Measurements from ENCODE around the gene CTNNA3.
"Not testable (repeated sequence)": the region's sequence is repeated elsewhere in the genome, so short reads cannot be mapped to it uniquely, and the experiment has no call there.

The CTNNA3 gene

DNA sequence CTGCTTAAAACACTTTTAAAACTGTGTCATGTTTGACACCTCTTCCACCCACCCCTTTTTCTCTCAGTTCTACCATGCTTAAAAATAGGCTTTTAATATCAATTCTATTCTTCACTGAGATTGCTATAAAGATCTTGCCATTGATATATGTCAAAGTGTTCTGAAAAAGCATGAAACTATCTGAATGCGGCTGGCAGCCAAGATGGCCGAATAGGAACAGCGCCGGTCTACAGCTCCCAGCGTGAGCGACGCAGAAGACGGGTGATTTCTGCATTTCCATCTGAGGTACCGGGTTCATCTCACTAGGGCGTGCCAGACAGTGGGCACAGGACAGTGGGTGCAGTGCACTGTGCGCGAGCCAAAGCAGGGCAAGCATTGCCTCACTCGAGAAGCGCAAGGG, 137.7 kb downstream of the CTNNA3 start:
- H3K27ac ChIP-seq (ENCODE audit: low read depth in 2 of 2, low read length in 2 of 2); H3K36me3 ChIP-seq (ENCODE audit: control insufficient read depth in 2 of 2, insufficient read depth in 2 of 2, low read length in 2 of 2); H3K9ac ChIP-seq (ENCODE audit: low read depth in 1 of 2, low read length in 2 of 2); H3K27me3 ChIP-seq (ENCODE audit: control insufficient read depth in 2 of 2, insufficient read depth in 2 of 2, low read length in 2 of 2); H3K4me3 ChIP-seq (ENCODE audit: low read length in 2 of 2); H3K4me1 ChIP-seq (ENCODE audit: control insufficient read depth in 2 of 2, insufficient read depth in 2 of 2, low read length in 2 of 2); H3K9me3 ChIP-seq (ENCODE audit: control insufficient read depth in 2 of 2, low read length in 2 of 2): not testable (repeated sequence)

DNA sequence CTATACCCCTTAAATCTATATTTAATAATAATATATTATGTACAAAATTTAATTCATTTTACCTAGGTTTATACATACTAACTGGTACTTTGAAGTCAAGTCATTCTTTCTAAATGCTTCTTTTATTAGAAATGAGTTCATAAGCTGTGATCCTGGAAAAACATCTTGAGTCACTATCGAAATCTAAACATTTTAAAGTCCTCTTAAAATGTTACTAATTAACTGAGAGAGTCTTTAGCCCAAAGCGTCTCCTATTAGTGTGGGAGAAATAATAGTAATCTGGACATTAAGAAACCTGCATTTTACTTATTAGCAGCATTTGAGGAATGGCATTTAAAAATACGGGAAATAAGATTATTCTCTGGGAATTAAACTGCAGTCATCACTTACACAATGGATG, 142.7 kb downstream of the CTNNA3 start:
- Histone ChIP-seq H3K36me3 (ENCODE audit: control insufficient read depth in 2 of 2, insufficient read depth in 2 of 2, low read length in 2 of 2) (no peaks in the 10 kb centered on the region), H3K4me3 (ENCODE audit: low read length in 2 of 2) (no peak overlapping the region)

DNA sequence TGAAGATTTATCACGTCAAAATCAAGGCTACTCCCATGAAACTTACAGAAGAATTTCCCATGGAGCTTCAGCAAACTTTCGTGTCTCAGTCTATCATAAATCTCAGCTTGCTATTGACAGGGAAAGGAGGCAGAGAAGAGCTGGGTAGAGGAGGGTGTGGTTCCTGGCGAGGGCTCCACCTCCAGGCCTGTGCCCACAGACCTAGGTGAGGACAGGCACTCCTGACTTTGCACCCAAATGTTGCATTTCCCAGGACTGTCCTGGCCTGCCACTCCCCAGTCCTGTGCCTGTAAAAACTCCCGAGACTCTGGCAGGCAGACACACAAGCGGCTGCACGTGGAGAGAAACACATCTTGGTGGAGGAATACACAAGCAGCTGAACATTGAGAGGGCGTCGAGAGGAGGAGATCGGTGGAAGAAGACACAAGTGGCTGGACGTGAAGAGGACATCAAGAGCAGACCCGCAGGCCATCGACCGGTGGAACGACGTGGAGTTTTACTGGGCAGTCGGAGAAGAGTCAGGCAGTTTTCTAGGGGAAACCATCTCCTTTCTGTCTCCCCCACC, 145.1 kb downstream of the CTNNA3 start:
- H3K27ac ChIP-seq (ENCODE audit: low read depth in 2 of 2, low read length in 2 of 2) = no peak overlapping the region
- no peaks in the 10 kb centered on the region for H3K4me1 ChIP-seq (ENCODE audit: control insufficient read depth in 2 of 2, insufficient read depth in 2 of 2, low read length in 2 of 2)
- H3K4me3 ChIP-seq (ENCODE audit: low read length in 2 of 2) = no peak overlapping the region
- H3K36me3 ChIP-seq (ENCODE audit: control insufficient read depth in 2 of 2, insufficient read depth in 2 of 2, low read length in 2 of 2) = no peaks in the 10 kb centered on the region
- H3K27me3 ChIP-seq (ENCODE audit: control insufficient read depth in 2 of 2, insufficient read depth in 2 of 2, low read length in 2 of 2) = no peaks in the 10 kb centered on the region
- H3K9ac ChIP-seq (ENCODE audit: low read depth in 1 of 2, low read length in 2 of 2) = no peak overlapping the region
- H3K9me3 ChIP-seq (ENCODE audit: control insufficient read depth in 2 of 2, low read length in 2 of 2) = no peaks in the 10 kb centered on the region

More for the DNA sequence above, 142.7 kb downstream of the CTNNA3 start:
- no peak overlapping the region for H3K27ac ChIP-seq (ENCODE audit: low read depth in 2 of 2, low read length in 2 of 2)
- H3K27me3 ChIP-seq (ENCODE audit: control insufficient read depth in 2 of 2, insufficient read depth in 2 of 2, low read length in 2 of 2) = no peaks in the 10 kb centered on the region
- no peak overlapping the region for H3K9ac ChIP-seq (ENCODE audit: low read depth in 1 of 2, low read length in 2 of 2)
- no peaks in the 10 kb centered on the region for H3K4me1 ChIP-seq (ENCODE audit: control insufficient read depth in 2 of 2, insufficient read depth in 2 of 2, low read length in 2 of 2)
- no peaks in the 10 kb centered on the region for H3K9me3 ChIP-seq (ENCODE audit: control insufficient read depth in 2 of 2, low read length in 2 of 2)

DNA sequence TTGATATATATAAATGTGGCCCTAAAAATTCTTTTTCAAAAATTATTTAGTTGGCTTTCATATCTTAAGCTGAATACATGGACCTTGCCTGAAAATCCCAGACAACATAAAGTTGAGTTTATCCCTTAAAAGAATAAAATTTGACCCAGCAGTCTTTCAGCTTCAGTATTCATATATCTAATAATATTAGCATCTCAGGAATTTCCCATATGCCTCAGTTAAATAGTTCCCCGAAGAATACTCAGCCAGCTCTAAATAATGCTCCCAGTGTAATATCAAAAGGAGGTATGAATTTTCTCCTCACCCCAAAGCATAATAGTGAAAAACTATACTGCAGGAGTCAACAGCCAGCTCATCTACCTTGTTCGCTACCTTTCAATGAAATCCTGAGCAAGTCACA, 145.9 kb downstream of the CTNNA3 start:
- Histone ChIP-seq H3K4me3 (ENCODE audit: low read length in 2 of 2) (no peak overlapping the region), H3K4me1 (ENCODE audit: control insufficient read depth in 2 of 2, insufficient read depth in 2 of 2, low read length in 2 of 2) (no peaks in the 10 kb centered on the region), H3K36me3 (ENCODE audit: control insufficient read depth in 2 of 2, insufficient read depth in 2 of 2, low read length in 2 of 2) (no peaks in the 10 kb centered on the region), H3K27ac (ENCODE audit: low read depth in 2 of 2, low read length in 2 of 2) (no peak overlapping the region), H3K9ac (ENCODE audit: low read depth in 1 of 2, low read length in 2 of 2) (no peak overlapping the region), H3K27me3 (ENCODE audit: control insufficient read depth in 2 of 2, insufficient read depth in 2 of 2, low read length in 2 of 2) (no peaks in the 10 kb centered on the region), H3K9me3 (ENCODE audit: control insufficient read depth in 2 of 2, low read length in 2 of 2) (no peaks in the 10 kb centered on the region)

DNA sequence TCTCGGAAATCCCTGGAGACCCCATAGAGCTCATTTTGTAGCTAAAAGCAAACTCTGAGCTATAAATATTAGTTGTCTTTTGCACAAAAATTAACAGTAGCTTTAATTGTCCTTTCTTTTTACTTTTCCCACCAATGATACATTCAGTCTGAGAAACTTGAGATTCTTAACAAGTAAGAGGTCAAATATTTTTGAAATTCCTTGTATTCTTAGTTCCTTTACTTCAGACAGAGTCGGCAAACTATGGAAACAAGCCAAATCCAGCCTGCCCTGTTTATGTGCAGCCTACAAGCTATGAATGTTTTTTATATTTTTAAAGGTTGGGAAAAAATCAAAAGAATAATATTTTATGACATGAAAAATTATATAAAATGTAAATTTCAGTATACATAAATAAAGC, 146.6 kb downstream of the CTNNA3 start:
- Histone ChIP-seq H3K27me3 (ENCODE audit: control insufficient read depth in 2 of 2, insufficient read depth in 2 of 2, low read length in 2 of 2) (no peaks in the 10 kb centered on the region), H3K27ac (ENCODE audit: low read depth in 2 of 2, low read length in 2 of 2) (no peak overlapping the region), H3K9me3 (ENCODE audit: control insufficient read depth in 2 of 2, low read length in 2 of 2) (no peaks in the 10 kb centered on the region), H3K4me1 (ENCODE audit: control insufficient read depth in 2 of 2, insufficient read depth in 2 of 2, low read length in 2 of 2) (no peaks in the 10 kb centered on the region), H3K9ac (ENCODE audit: low read depth in 1 of 2, low read length in 2 of 2) (no peak overlapping the region), H3K36me3 (ENCODE audit: control insufficient read depth in 2 of 2, insufficient read depth in 2 of 2, low read length in 2 of 2) (no peaks in the 10 kb centered on the region), H3K4me3 (ENCODE audit: low read length in 2 of 2) (no peak overlapping the region)

DNA sequence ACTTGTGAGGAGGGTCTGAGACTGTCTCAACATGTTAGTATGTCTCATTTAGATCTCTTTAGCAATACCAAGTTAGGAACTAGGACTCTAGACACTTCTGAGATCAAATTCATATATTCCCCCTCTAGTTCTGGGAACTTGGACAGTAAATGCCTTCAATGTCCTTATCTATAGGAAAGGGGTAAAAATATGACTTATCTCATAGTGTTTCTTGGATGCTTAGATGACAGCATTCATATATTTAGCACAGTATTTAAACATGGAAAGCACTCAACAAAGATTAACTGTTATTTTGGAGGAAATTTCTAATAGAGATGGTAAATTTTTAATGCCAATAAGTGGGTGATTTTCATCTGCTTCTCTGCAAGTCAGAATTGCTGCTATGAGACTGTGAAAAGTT, 154.6 kb downstream of the CTNNA3 start:
- H3K27ac ChIP-seq (ENCODE audit: low read depth in 2 of 2, low read length in 2 of 2) = no peak overlapping the region
- H3K9ac ChIP-seq (ENCODE audit: low read depth in 1 of 2, low read length in 2 of 2) = no peak overlapping the region

DNA sequence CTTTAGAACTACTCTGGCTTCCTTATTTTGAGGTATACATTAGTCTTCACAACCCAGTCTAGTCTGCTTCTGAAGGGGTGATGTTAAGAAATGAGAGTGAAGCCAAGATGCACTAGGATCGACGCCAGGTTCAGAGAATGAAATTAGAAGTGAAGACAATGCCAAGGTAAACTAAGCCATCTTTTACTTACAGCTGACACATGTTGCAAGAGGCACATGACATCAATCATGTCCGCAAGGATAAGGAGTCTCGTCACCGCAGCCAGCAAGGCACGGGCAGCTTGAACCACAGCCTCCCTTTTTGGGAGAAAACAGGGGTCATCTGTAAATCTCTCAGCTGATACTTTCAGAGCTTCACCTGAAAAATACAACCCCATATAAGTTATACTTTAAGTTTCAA, 156.7 kb downstream of the CTNNA3 start:
- Histone ChIP-seq H3K27me3 (ENCODE audit: control insufficient read depth in 2 of 2, insufficient read depth in 2 of 2, low read length in 2 of 2) (no peaks in the 10 kb centered on the region), H3K4me1 (ENCODE audit: control insufficient read depth in 2 of 2, insufficient read depth in 2 of 2, low read length in 2 of 2) (no peaks in the 10 kb centered on the region), H3K9ac (ENCODE audit: low read depth in 1 of 2, low read length in 2 of 2) (no peak overlapping the region), H3K36me3 (ENCODE audit: control insufficient read depth in 2 of 2, insufficient read depth in 2 of 2, low read length in 2 of 2) (no peaks in the 10 kb centered on the region), H3K27ac (ENCODE audit: low read depth in 2 of 2, low read length in 2 of 2) (no peak overlapping the region), H3K4me3 (ENCODE audit: low read length in 2 of 2) (no peak overlapping the region), H3K9me3 (ENCODE audit: control insufficient read depth in 2 of 2, low read length in 2 of 2) (no peaks in the 10 kb centered on the region)

More for the DNA sequence above, 154.6 kb downstream of the CTNNA3 start:
- H3K27me3 ChIP-seq (ENCODE audit: control insufficient read depth in 2 of 2, insufficient read depth in 2 of 2, low read length in 2 of 2) = no peaks in the 10 kb centered on the region
- H3K4me3 ChIP-seq (ENCODE audit: low read length in 2 of 2) = no peak overlapping the region
- no peaks in the 10 kb centered on the region for H3K36me3 ChIP-seq (ENCODE audit: control insufficient read depth in 2 of 2, insufficient read depth in 2 of 2, low read length in 2 of 2)
- no peaks in the 10 kb centered on the region for H3K4me1 ChIP-seq (ENCODE audit: control insufficient read depth in 2 of 2, insufficient read depth in 2 of 2, low read length in 2 of 2)
- H3K9me3 ChIP-seq (ENCODE audit: control insufficient read depth in 2 of 2, low read length in 2 of 2) = no peaks in the 10 kb centered on the region

DNA sequence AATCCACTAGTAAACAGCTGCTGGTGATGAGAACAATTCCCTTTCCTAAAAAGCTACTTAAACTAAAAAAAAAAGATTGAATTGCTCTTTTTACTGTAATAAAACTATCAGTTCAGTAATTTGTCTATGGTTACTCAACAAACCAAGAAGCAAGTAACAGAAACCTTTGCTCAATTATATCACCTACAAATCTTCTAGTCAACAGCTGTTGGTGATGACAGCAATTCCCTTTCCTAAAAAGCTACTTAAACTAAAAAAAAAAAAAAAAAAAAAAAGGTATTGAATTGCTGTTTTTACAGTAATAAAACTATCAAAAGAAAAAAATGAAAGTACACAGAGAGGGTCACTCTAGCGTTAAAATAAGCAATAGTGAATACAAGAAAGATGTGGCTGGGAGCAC, 158.1 kb downstream of the CTNNA3 start:
- no peak overlapping the region for H3K27ac ChIP-seq (ENCODE audit: low read depth in 2 of 2, low read length in 2 of 2)
- H3K4me1 ChIP-seq (ENCODE audit: control insufficient read depth in 2 of 2, insufficient read depth in 2 of 2, low read length in 2 of 2) = no peaks in the 10 kb centered on the region
- H3K9ac ChIP-seq (ENCODE audit: low read depth in 1 of 2, low read length in 2 of 2) = no peak overlapping the region
- no peaks in the 10 kb centered on the region for H3K9me3 ChIP-seq (ENCODE audit: control insufficient read depth in 2 of 2, low read length in 2 of 2)
- H3K4me3 ChIP-seq (ENCODE audit: low read length in 2 of 2) = no peak overlapping the region
- H3K36me3 ChIP-seq (ENCODE audit: control insufficient read depth in 2 of 2, insufficient read depth in 2 of 2, low read length in 2 of 2) = no peaks in the 10 kb centered on the region
- H3K27me3 ChIP-seq (ENCODE audit: control insufficient read depth in 2 of 2, insufficient read depth in 2 of 2, low read length in 2 of 2) = no peaks in the 10 kb centered on the region

DNA sequence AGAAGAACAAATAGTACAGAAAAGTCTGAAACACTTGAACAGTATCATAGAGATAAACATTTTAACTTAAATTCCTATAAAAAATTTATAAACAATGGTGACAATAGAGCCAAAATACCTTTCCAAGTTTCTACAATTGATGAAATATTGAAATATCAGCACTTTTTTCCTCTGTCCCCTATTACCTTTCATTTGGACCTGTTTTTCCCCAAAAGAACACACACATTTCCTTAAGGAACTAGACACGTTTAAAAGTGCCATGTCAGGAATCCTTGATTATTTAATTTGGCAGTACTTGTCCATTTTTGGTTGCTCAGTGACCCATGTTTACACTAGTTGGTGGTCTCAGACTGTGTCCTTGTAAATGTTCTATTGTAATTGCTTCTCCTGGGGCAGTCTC, 162.6 kb downstream of the CTNNA3 start:
- H3K9me3 ChIP-seq (ENCODE audit: control insufficient read depth in 2 of 2, low read length in 2 of 2) = no peaks in the 10 kb centered on the region
- H3K27me3 ChIP-seq (ENCODE audit: control insufficient read depth in 2 of 2, insufficient read depth in 2 of 2, low read length in 2 of 2) = no peaks in the 10 kb centered on the region
- no peaks in the 10 kb centered on the region for H3K4me1 ChIP-seq (ENCODE audit: control insufficient read depth in 2 of 2, insufficient read depth in 2 of 2, low read length in 2 of 2)
- H3K27ac ChIP-seq (ENCODE audit: low read depth in 2 of 2, low read length in 2 of 2) = no peak overlapping the region
- no peak overlapping the region for H3K4me3 ChIP-seq (ENCODE audit: low read length in 2 of 2)
- H3K9ac ChIP-seq (ENCODE audit: low read depth in 1 of 2, low read length in 2 of 2) = no peak overlapping the region
- no peaks in the 10 kb centered on the region for H3K36me3 ChIP-seq (ENCODE audit: control insufficient read depth in 2 of 2, insufficient read depth in 2 of 2, low read length in 2 of 2)

DNA sequence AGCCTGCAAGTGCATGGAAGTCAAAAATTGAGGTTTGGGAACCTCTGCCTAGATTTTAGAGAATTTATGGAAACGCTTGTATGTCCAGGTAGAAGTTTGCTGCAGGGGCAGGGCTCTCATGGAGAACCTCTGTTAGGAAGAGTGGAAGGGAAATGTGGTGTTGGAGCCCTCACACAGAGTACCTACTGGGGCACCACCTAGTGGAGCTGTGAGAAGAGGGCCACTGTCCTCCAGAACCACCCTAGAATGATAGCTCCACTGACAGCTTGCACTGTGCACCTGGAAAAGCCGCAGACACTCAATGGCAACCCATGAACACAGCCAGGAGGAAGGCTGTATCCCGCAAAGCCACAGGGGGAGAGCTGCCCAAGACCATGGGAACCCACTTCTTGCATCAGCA, 165.0 kb downstream of the CTNNA3 start:
- not testable (repeated sequence) for H3K4me1 ChIP-seq (ENCODE audit: control insufficient read depth in 2 of 2, insufficient read depth in 2 of 2, low read length in 2 of 2); H3K9ac ChIP-seq (ENCODE audit: low read depth in 1 of 2, low read length in 2 of 2)

DNA sequence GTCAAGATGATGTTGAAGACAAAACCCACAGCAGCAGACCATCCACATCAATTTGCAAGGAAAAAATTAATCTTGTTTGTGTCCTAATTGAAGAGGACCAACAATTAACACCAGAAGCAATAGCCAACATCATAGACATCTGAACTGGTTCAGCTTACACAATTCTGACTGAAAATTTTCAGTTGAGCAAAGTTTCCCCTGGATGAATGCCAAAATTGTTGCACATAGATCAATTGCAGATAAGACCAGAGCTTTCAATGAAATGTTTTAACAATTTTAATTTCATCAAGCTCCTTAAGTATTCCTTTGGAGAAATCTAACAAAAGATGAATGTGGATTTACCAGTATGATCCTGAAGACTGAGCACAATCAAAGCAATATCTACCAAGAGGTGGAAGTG, 168.6 kb downstream of the CTNNA3 start:
- no peak overlapping the region for H3K27ac ChIP-seq (ENCODE audit: low read depth in 2 of 2, low read length in 2 of 2)
- H3K27me3 ChIP-seq (ENCODE audit: control insufficient read depth in 2 of 2, insufficient read depth in 2 of 2, low read length in 2 of 2) = no peaks in the 10 kb centered on the region
- H3K4me1 ChIP-seq (ENCODE audit: control insufficient read depth in 2 of 2, insufficient read depth in 2 of 2, low read length in 2 of 2) = no peaks in the 10 kb centered on the region
- H3K36me3 ChIP-seq (ENCODE audit: control insufficient read depth in 2 of 2, insufficient read depth in 2 of 2, low read length in 2 of 2) = no peaks in the 10 kb centered on the region
- no peak overlapping the region for H3K9ac ChIP-seq (ENCODE audit: low read depth in 1 of 2, low read length in 2 of 2)
- H3K4me3 ChIP-seq (ENCODE audit: low read length in 2 of 2) = no peak overlapping the region
- H3K9me3 ChIP-seq (ENCODE audit: control insufficient read depth in 2 of 2, low read length in 2 of 2) = no peaks in the 10 kb centered on the region

More for the DNA sequence above, 165.0 kb downstream of the CTNNA3 start:
- H3K36me3 ChIP-seq (ENCODE audit: control insufficient read depth in 2 of 2, insufficient read depth in 2 of 2, low read length in 2 of 2); H3K27ac ChIP-seq (ENCODE audit: low read depth in 2 of 2, low read length in 2 of 2); H3K27me3 ChIP-seq (ENCODE audit: control insufficient read depth in 2 of 2, insufficient read depth in 2 of 2, low read length in 2 of 2); H3K9me3 ChIP-seq (ENCODE audit: control insufficient read depth in 2 of 2, low read length in 2 of 2); H3K4me3 ChIP-seq (ENCODE audit: low read length in 2 of 2): not testable (repeated sequence)
